ENCODE measurements around the gene TGIF2.

- TF ChIP-seq, protein P1, sequence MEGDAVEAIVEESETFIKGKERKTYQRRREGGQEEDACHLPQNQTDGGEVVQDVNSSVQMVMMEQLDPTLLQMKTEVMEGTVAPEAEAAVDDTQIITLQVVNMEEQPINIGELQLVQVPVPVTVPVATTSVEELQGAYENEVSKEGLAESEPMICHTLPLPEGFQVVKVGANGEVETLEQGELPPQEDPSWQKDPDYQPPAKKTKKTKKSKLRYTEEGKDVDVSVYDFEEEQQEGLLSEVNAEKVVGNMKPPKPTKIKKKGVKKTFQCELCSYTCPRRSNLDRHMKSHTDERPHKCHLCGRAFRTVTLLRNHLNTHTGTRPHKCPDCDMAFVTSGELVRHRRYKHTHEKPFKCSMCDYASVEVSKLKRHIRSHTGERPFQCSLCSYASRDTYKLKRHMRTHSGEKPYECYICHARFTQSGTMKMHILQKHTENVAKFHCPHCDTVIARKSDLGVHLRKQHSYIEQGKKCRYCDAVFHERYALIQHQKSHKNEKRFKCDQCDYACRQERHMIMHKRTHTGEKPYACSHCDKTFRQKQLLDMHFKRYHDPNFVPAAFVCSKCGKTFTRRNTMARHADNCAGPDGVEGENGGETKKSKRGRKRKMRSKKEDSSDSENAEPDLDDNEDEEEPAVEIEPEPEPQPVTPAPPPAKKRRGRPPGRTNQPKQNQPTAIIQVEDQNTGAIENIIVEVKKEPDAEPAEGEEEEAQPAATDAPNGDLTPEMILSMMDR (IDR thresholded peaks at IDR 0.05; ENCODE audit: low read depth, low read length, poor library complexity, severe bottlenecking) = no peak
- no peak for TF ChIP-seq EZH2phosphoT487 (IDR thresholded peaks at IDR 0.05; ENCODE audit: borderline replicate concordance, low read length)
These were observed 2.7 kb downstream of the TGIF2 start for GRCh38 chr20:36576081-36576445.
